ENCODE results near the gene LTBP3. TPM values are rescaled to one million over a fixed set of nuclear protein-coding genes. Genes with fewer than 3 reads are reported as not detected.

The LTBP3 gene
- total and polyA plus RNA-seq, 11 donors = 26.3 to 125 (median 75.6) TPM

DNA sequence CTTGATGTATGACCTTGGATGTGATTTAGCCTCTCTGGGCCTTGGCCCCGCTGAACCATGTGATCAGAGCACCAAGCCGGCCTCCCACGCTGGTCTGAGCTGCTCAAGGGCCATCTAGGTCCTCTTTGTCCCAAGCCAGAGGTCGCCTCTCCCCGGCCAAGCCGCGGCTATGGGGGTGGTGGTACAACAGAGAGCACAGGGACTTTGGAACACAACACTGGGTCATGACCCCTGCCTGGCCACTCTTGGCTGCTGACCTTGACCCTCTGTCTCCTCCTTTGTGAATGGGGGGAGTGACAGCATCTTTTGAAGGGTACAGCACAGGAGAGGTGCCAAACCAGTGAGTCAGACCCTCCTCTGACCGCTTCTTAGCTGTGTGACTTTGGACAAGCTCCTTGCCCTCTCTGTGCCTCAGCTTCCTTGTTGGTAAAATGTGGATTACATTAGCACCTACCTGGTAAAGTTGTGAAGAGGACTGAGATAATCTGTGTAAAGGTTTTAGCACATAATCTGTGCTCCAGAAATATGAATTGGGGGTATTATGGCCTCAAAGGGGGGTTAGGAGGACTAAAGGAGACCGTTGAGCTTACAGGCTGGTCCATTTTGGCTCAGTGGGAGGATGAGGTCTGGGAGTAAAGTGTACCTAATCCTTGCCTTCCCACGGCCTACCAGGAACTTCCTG lies 28.5 kb downstream of the LTBP3 start:
- no peak for ATAC-seq
- peaks cover 0 to 29% (median 12%) of the 10 kb centered on the region in 12 donors for H3K4me1 ChIP-seq
- H3K36me3 ChIP-seq = peaks cover 2 to 84% (median 75%) of the 10 kb centered on the region in 9 donors
- no peak for DNase-seq
- no peaks in the 10 kb centered on the region for H3K27me3 ChIP-seq
- H3K4me3 ChIP-seq = no peak overlapping the region
- TF ChIP-seq POLR2A (IDR thresholded peaks at IDR 0.05) = no peak
- TF ChIP-seq, protein P1, sequence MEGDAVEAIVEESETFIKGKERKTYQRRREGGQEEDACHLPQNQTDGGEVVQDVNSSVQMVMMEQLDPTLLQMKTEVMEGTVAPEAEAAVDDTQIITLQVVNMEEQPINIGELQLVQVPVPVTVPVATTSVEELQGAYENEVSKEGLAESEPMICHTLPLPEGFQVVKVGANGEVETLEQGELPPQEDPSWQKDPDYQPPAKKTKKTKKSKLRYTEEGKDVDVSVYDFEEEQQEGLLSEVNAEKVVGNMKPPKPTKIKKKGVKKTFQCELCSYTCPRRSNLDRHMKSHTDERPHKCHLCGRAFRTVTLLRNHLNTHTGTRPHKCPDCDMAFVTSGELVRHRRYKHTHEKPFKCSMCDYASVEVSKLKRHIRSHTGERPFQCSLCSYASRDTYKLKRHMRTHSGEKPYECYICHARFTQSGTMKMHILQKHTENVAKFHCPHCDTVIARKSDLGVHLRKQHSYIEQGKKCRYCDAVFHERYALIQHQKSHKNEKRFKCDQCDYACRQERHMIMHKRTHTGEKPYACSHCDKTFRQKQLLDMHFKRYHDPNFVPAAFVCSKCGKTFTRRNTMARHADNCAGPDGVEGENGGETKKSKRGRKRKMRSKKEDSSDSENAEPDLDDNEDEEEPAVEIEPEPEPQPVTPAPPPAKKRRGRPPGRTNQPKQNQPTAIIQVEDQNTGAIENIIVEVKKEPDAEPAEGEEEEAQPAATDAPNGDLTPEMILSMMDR (IDR thresholded peaks at IDR 0.05) = no peak
- H3K27ac ChIP-seq = no peak overlapping the region
- WGBS, 4 donors = 70 to 81% (median 76%) methylated on average over 6 to 10 of the region's 10 CpGs
- no peaks in the 10 kb centered on the region for H3K9me3 ChIP-seq
- intact Hi-C loops (cut with DNase I) = loop anchor here in 1 of 10 donors (5.0 kb wide), 1 partner anchor 417 kb away; the partner anchor contains the start of gene TM7SF2

DNA sequence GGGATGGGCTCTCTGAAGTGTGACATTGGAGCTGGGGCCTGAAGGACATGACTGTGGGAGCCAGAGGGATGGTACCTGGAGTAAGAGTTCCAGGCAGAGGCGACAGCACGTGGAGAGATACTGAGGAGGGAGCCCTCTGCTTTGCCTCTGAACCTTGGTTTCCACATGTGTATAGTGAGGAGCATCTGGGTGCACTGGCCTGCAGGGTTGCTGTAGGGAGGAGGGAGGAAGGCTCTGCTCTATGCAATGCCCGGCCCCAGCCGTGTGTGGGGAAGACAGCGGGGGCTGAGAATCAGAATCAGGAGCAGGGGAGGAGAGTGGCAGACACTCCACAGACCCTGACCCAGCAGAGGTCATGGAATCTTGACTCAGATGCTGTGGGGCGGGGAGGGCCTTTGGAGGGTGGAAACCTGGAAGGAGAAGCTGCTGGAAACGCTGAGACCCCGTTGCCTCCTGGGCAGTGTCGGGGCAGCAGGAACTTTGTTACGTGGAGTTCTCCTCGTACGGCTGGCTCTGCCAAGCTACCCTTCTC lies 29.3 kb downstream of the LTBP3 start:
- Histone ChIP-seq H3K4me3 (no peak overlapping the region), H3K27ac (no peak overlapping the region), H3K36me3 (peaks cover 2 to 78% (median 72%) of the 10 kb centered on the region in 9 donors), H3K27me3 (no peaks in the 10 kb centered on the region), H3K9me3 (no peaks in the 10 kb centered on the region), H3K4me1 (peaks cover 0 to 36% (median 18%) of the 10 kb centered on the region in 12 donors)
- DNase-seq (no peak), ATAC-seq (no peak)
- TF ChIP-seq, protein P1 (IDR thresholded peaks at IDR 0.05) = no peak
- TF ChIP-seq POLR2A (IDR thresholded peaks at IDR 0.05) = no peak
- intact Hi-C loops (cut with DNase I) = loop anchor here in 1 of 10 donors (5.0 kb wide), 1 partner anchor 417 kb away; the partner anchor contains the start of gene TM7SF2
- 84 to 88% (median 87%) methylated on average over 10 to 12 of the region's 12 CpGs for WGBS, 4 donors

DNA sequence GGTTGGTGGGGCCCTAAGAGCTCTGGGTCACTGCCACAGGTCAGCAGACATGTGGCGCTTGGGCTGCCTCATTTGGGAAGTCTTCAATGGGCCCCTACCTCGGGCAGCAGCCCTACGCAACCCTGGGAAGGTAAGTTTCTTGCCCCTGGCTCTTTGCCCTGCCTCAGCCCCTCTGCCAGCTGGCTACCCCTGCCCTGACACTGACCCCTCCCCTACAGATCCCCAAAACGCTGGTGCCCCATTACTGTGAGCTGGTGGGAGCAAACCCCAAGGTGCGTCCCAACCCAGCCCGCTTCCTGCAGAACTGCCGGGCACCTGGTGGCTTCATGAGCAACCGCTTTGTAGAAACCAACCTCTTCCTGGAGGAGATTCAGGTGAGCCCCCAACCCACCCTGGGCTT lies 31.4 kb downstream of the LTBP3 start:
- no peak overlapping the region for H3K27ac ChIP-seq
- WGBS, 4 donors = 90 to 99% (median 95%) methylated on average over 8 of the region's 8 CpGs
- TF ChIP-seq, protein P1 (IDR thresholded peaks at IDR 0.05) = no peak
- no peak for TF ChIP-seq POLR2A (IDR thresholded peaks at IDR 0.05)
- peak overlapping the region in 1 of 12 donors; percentile 100 for H3K4me3 ChIP-seq
- H3K4me1 ChIP-seq = peaks cover 0 to 36% (median 20%) of the 10 kb centered on the region in 12 donors
- DNase-seq = no peak
- H3K36me3 ChIP-seq = peaks cover 0 to 57% (median 50%) of the 10 kb centered on the region in 9 donors
- ATAC-seq = no peak
- intact Hi-C loops (cut with DNase I) = loop anchor here in 1 of 10 donors (5.0 kb wide), 1 partner anchor 414 kb away; the partner anchor contains the start of gene TM7SF2
- no peaks in the 10 kb centered on the region for H3K9me3 ChIP-seq
- no peaks in the 10 kb centered on the region for H3K27me3 ChIP-seq

All from heart left ventricle (tissue), 16 donors.